HT1080 (cell line): ENCODE data around the gene FCMR. TPM values are rescaled to one million over a fixed set of nuclear protein-coding genes. Genes with fewer than 3 reads are reported as not detected.
A peak's percentile ranks its signal among the peaks of the same experiment; 100 is the strongest.

Experiments
- DNase-seq: peaks from one replicate; pipeline ENCODE4 v3.0.0-alpha.2; 2015; ENCODE audit warnings: low read depth
- total RNA-seq: library from RNA; depleted of rRNA; stranded (reverse); fragments of >200 nt; shearing (Covaris generic); gene quantifications from 2 replicates; pipeline ENCODE4 v1.2.3, GENCODE V29; 2014

FCMR gene
- total RNA-seq, 1 experiment from 2014 or later: not detected

- no peak for DNase-seq
Measured at GRCh38 chr1:206951318-206952100, 29.8 kb upstream of the FCMR start.

- DNase-seq: no peak
Measured at GRCh38 chr1:206949641-206950040, 27.9 kb upstream of the FCMR start.

DNA sequence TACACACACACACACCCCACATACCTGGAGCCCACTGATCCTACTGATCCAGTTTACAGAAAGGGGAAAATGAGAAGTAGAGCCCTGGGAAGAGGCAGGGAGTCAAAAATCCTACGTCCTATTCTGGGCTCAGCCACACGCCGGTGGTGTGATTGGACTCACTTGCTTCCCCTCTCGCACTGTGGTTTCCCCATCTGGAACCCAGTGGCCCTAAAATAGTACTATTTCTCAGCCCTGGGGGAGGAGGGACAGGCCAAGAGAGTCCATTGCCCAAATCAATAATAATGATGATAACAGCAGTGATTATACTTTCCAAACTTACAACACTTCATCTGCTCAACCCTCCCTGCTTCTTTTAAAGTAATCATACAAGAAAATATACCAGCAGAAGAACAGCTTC, 27.5 kb upstream of the FCMR start:
- DNase-seq: no peak

- DNase-seq: no peak
Measured at GRCh38 chr1:206947255-206947654, 25.5 kb upstream of the FCMR start.

DNA sequence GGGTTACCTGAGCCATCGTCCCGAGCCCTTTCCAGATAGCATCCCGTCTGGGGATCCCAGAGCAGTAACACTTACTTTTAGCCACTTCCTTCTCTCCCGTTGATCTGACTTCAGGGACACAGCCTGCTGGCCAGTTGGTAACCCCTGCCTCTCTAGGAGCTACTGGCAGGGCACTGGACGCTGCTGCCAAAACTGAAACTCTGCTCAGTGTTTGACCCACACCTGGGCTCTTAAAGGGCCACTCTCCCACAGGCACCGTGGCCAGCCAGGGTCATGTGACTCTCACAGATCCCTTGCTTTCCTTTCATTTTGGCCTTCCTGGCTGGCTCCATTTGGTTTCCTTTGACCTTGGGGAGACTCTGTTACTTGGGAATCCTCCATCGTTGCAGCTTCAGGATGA, 24.5 kb upstream of the FCMR start, which contains the start of gene PIGR:
PIGR (minus strand) TSS at position 206 of the 400 bp plus-strand sequence. CDS start 5,935 bp downstream, outside the sequence.
- DNase-seq: no peak

DNA sequence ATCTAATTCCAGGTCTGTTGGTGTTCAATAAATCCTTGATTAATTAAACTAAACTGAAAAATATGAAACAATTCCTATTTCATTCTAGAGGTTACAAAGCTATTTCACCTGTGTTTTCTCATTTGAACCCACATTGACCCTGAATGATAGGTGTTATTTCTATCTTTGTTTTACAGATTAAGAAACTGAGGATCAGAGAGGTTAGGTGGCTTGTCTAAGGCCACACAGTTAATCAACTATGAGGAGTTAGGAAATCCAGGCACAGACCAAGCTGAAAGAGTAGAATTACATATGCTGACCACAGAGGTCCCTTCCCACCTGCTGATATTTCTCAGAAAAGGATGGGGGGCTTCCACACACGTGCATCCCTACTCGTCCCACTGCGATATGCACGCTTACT, 24.0 kb upstream of the FCMR start:
- DNase-seq: no peak

DNA sequence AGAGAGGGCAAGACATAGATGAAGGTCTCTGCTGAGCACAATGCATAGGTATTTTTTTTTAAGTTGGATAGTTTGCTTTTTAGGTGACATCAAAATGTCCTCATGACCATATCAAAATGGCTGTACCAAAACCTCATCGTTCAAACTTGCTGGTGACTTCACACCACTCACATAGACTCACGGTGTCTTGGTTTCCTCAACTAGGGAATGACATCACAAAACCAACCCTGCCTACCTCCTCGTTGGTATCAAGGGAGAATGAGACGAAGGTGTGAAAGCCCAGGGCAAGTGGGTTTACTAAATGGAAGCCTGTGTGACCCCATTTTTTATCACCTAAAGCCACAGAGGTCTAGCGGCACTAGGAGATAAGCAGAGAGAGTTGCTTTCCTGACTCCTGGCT, 23.0 kb upstream of the FCMR start:
- DNase-seq: no peak

- no peak for DNase-seq
Measured at GRCh38 chr1:206941766-206942418, 20.2 kb upstream of the FCMR start.

- DNase-seq: no peak
Measured at GRCh38 chr1:206940588-206940936, 18.8 kb upstream of the FCMR start.

DNA sequence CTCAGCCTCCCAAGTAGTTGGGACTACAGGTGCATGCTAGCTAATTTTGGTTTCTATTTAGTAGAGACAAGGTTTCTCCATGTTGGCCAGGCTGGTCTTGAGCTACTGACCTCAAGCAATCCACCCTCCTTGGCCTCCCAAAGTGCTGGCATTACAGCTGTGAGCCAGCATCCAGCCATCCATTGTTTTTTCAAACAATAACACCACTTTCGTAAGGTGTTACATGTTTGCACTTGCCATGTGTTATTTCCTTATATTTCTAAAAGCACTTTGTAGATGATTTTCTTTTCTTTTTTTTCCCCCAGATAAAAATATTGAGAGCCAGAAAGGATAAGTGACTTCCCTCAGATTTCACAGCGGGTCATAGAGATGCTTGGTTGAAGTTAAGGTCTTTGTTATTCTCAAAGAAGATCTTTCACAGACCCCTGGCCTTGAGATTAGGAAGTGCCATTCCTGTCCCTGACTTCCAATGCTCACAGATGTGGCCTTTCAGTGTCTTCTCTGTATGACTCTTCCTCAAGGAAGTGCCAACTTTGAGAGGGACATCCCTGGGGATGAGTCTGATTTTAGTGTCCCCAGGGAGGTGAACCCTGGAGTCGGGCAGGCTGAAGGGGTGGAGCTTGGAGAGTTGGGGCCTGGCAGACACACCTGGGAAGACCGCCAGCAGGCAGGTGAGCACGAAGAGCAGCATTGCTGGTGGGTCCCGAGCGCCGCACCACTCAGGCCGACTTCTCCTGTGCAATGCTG, 18.3 kb upstream of the FCMR start:
- no peak for DNase-seq

GRCh38 chr1:206939131-206939530, 17.4 kb upstream of the FCMR start:
- DNase-seq: no peak

GRCh38 chr1:206937425-206937824, 15.7 kb upstream of the FCMR start:
- DNase-seq: no peak

GRCh38 chr1:206935491-206936067, 13.8 kb upstream of the FCMR start:
- peak; percentile 52 for DNase-seq

- no peak for DNase-seq
Measured at GRCh38 chr1:206933333-206933945, 11.7 kb upstream of the FCMR start.

DNA sequence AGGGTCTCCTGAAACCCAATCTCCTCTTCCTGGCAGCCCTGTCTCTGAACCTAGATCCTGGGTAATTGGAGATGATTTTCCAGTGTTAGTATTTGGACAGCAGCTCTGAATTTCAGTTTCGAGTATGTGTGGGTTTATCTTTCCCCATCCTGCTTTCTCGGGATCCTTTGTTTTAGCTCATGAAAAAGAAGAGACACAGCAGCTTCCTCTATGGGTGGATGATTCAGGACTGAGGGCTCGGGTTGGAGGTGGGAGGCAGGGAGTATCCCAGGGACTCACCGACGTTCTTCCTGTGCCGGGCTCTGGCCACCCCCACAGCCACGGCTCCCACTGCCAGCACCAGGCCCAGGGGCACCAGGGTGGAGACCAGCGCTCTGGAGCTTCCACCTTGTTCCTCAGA, 10.4 kb upstream of the FCMR start:
- DNase-seq: peak; percentile 40

- DNase-seq: no peak
Measured at GRCh38 chr1:206931709-206932108, 10.0 kb upstream of the FCMR start.

- DNase-seq: no peak
Measured at GRCh38 chr1:206930210-206930798, 8.6 kb upstream of the FCMR start.

DNA sequence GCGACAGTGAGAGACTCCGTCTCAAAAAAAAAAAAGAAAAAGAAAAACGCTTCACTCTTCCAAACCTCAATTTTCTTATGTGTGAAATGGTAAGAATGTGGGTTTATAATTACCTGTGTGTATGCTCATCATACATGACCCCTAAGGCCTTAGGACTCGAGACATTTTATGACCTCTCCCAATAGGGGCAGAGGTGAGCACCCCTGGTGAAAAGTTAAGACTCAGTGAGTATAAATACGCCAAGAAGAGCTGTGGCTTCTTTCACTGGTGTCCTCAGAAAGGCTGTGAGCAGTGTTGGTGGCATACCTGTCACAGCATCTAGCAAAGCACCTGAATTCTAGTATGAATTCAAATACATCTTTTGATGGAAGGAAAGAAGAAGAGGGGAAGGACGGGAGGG, 7.8 kb upstream of the FCMR start:
- no peak for DNase-seq

- no peak for DNase-seq
Measured at GRCh38 chr1:206926286-206926685, 4.5 kb upstream of the FCMR start.

- DNase-seq: no peak
Measured at GRCh38 chr1:206925106-206925736, 3.5 kb upstream of the FCMR start.
